Limb (tissue), 2 donors: ENCODE data around the gene BCAP31.
"Not testable (repeated sequence)": the region's sequence is repeated elsewhere in the genome, so short reads cannot be mapped to it uniquely, and the experiment has no call there.

Experiments used
- DNase-seq, 2 donors: peaks; one replicate each; pipeline ENCODE4 v3.0.0-alpha.2; 2016; ENCODE audit errors: extremely low spot score in 2 of 2

Gene BCAP31

DNA sequence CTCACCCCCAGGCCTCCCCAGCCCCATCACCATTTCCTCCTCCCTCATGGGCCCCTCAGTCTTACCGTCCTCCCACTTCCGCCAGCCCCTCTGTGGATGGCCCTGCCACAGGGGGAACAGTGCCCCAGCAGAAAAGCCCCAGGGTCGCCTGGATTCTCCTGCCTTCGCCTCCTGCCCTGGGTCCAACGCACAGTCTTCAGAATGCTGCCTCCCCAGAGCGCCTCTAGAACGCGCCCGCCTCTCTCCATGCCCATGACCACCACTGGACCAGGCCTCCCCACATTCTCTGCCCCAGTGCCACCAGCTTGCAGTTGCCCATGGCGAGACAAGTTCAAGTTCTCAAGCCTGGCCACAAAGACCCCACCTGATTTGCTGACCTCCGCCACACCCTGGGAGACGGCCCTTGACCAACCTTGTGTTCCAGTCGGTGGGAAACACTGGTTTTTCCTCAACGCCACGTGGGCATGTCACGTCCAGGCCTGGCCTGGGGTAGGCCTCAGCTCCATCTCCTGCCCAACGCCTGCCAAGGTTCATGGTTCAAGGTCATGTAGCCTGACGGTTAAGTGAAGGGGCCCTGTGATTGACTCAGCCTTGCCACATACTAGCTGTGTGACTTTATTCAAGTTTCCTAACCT, 39.2 kb upstream of the BCAP31 start:
- no peak for DNase-seq

DNA sequence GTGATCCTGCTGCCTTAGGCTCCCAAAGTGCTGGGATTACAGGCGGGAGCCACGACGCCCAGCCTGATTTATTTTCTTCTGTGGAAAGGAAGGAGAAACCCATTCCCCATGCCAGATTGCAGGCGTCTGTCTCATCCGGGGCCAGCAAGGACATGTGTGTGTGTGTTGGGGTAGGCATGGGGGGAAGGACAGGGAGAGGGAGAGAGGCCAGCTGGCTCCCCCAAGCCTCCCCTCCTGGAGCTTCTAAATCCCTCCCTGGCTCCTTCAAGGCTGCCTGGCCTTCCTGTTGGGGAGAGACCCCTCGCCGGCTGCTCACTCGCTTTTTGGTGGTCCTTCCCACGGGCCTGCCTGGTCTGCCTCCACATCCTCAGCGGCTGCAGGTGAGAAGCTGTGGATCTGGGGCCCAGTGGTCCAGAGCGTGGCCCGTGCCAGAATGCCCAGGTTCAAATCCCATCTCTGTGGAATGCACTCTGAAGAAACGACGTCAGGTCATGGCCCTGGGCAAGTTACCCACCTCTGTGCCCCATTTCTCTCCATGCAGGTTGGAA, 38.5 kb upstream of the BCAP31 start:
- no peak for DNase-seq

DNA sequence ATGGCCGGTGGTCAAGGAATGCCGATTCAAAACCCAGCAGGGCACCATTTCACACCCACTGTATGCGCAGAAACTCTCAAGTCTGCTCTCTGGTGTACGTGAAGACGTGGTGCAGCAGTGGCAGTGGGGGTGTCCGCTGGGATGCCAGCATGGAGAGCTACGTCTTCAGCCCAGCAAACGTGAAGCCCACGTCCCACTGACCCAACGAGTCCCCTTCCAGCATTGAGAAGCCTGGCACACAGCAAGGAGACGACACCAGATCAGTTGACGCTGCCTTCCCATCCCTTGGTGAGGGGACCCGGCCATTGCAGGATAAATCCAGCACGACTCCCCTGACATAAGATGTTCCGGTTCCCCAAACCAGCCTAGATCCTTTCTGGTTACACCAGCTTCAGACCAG, 37.7 kb upstream of the BCAP31 start:
- DNase-seq: no peak

DNA sequence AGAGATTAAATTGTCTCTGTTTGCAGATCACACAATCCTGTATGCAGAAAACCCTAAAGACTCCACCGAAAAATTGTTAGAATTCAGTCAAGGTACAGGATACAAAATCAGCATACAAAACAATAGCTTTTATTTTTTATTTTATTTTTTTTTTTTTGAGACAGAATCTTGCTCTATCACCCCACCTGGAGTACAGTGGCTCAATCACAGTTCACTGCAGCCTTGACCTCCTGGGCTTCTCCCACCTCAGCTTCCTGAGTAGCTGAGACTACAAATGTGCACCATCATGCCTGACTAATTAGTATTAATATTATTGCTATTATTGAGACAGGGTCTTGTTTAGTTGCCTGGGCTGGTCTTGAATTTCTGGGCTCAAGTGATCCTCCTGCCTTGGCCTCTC, 30.9 kb upstream of the BCAP31 start:
- DNase-seq: no peak

DNA sequence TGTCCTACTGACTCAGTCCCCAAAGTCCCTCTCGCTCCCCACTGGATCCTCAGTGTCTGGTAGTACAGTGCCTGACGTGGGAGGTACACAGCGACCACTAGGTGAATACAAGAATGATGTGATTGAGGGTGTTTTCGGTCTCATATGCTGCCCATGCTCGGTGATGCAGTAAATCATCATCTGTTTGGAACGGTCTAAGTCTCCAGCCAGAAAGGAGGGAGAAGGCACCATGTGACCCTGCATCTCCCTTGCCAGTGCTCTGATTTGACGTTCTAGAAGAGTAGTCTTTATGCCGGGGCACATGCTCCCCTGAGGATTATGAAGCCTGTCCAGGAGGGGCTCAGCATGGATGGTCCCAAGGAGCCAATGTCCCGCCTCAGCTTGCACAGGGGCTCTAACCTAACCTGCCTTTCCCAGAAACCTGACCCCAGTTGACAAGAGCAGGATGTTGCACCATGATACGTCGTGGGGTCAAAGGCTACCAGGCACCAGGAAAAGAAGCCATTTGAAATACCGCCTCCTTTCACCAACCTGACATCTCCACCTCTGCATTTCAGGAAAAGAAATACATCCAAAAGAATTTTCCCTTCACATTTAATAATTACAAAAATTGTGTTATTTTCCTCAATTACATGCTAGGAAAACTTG, 26.1 kb upstream of the BCAP31 start:
- DNase-seq: no peak

DNA sequence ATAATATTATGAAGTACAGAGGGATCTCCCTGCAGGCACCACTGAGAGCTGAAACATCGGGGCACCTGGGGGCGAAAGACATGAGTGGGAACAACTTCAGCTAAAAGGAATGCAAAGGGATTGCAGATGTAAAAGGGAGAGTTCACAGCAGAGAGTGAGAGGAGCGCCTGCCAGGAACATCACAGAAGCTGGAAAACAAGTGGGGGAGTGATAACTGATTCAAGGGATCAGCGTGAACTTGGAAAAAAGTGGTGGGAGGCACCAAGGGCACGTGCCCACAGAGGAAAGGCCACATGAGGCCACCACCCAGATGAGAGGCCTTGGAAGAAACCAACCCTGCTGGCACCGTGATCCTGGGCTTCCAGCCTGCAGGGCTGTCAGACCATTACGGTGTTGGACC, 24.8 kb upstream of the BCAP31 start:
- not testable (repeated sequence) for DNase-seq

DNA sequence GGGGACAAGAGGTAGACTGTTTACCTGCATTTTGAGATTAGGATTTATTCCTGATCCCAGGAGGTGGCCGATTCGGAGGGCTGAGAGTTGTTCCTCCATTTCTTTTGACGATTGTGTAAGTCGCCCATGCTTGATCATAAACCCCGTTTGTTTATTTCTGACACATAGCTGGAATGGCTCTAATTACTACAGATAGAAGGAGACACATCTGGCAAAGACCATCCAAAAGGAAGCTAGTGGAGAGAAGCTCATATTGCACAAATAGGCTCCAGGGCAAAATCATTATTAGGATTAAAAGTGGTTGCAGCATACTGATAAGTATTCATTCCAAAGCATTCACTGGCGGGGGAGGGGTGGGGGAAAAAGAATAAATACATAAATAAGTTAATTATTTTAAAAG, 22.8 kb upstream of the BCAP31 start:
- not testable (repeated sequence) for DNase-seq

DNA sequence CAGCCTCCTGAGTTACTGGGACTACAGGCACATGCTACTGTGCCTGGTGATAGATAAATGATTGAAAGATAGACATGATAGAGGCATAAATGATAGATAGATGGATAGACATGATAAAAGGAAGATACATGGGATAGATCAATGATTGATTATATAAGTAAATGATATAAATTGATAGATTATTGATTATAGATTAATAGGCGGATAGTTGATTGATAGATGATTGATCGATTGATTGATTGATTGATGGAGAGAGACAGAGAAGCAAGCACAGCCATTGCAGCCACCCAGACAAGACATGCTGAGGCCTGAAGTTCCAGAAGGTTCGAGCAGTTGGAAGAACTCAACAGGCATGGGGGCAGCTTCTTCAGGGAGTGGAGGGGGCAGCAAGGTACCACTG, 22.2 kb upstream of the BCAP31 start:
- no peak for DNase-seq

DNA sequence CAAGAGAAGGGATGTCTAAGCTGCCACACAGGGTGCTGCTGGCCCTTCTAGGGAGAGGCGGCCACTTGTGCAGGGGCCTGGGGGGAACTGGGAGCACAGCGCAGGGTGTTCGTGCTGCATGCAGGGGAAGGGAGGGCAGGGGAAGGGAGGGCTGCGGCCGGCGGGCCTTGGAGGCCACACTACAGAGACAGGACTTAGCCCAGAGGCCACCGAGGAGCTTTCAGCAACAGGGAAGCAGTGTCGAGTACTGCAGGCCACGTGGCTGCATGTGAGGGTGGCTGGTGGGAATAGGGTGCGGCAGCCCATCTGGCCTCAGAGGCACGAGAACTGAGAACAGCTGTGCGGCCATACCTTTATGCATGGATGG, 20.9 kb upstream of the BCAP31 start:
- not testable (repeated sequence) for DNase-seq

DNA sequence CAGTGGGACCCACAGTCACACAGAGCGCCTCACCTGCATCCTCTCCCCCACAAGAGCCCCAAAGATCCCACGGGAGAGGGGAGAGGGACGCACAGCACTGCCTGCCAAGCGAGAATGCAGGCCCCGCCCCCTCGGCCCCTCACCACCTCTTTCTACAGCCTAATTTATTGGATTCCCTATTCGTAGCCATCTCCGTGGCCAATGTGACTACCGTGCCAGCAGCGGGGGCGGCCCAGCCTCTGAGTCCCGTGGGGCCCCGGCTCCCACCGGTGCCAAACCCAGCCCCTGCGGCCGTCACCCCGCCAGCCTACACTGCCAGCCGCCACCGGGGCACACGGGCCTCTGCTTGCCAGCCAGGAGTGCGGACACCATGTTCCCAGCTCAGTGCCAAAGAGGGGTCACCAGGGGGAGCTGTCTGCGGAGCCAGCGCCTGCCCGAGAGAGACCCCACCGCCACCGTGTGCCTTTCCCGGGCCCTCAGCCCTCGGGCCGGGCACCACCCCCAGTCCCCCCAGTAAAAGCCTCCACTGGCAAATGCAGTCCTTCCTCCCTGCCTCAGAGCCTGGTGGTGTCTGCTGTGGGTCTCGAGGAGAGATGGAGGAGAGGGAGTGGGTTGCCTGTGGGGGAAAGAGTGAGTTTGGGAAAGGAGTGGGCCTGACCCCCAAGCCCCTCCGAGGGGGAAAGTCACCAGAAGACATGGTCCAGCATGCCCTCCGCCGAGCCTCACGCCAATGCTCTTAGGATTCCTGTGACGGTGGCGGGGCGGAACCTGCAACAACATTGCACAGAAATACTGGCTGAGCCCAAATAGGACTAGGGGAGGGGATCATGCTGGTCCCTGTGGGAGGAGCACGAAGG, 20.3 kb upstream of the BCAP31 start:
- peak in 1 of 2 donors; percentile 62 for DNase-seq

DNA sequence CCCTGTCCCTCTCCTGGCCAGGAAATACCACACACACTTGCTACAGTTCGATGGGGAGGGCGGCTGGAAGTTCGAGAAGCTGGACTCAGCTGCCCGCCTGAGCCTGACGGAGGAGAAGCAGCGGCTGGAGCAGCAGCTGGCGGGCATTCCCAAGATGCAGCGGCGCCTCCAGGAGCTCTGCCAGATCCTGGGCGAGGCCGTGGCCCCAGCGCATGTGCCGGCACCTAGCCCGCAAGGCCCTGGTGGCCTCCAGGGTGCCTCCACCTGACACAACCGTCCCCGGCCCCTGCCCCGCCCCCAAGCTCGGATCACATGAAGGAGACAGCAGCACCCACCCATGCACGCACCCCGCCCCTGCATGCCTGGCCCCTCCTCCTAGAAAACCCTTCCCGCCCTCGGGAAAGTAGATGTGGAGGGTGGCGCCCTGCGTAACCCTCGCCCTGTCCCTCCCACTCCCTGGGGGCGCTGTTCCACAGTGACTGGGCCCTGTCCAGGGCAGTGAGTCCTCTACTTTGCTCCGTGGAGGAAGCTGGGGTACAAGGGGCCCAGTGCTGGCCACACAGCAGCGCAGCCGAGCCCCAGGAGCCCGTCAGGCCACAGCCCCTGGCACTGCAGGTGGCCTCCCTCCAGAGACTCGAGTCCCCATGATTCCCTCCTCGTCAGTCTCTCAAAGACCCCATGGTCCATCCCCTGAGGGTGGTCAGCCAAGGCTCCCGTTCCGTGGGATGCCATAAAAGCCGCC, 19.5 kb upstream of the BCAP31 start:
- DNase-seq: not testable (repeated sequence)

DNA sequence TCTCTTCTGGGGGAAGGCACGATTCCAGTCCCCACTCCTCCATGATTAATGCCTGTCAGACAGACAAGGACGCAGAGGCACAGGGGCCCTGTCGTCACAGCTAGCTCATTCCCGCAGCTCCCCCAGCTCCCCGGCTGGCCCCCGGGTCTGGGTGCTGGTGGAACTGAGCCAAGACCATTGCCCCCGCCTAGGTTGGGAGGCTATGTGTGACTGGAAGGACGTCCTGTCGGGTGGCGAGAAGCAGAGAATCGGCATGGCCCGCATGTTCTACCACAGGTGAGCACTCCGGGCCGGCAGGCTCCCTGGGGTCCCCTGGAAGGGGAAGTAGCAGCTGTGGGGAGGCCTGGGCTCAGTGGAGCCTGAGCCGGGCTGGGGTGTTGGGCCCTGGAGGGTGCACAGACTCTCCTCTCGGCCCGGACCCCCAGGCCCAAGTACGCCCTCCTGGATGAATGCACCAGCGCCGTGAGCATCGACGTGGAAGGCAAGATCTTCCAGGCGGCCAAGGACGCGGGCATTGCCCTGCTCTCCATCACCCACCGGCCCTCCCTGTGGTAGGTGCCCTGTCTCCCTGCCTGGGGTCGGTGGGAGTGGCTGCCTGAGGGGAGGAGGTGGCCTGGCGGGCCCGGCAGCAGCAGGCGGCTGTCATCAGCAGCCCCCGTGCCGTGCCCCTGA, 18.7 kb upstream of the BCAP31 start:
- DNase-seq: not testable (repeated sequence)

DNA sequence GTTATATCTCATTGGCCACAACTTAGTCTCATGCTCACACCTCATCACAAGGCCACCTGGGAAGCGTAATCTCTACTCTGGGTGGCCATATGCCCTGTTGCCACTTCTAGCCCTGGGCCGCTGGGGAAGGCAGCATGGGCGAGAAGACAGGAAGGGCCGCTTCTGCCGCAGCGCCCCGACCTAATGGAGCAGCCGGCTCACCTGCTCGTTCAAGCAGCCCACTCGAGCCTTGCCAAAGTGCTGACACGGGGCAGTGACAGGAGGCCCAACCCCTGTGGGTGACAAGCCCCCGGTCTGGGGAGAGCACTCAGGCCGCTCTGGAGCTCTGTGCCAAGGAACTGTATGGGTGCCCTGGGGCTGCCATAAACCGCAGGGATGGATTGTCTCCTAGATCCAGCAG, 17.9 kb upstream of the BCAP31 start:
- not testable (repeated sequence) for DNase-seq

DNA sequence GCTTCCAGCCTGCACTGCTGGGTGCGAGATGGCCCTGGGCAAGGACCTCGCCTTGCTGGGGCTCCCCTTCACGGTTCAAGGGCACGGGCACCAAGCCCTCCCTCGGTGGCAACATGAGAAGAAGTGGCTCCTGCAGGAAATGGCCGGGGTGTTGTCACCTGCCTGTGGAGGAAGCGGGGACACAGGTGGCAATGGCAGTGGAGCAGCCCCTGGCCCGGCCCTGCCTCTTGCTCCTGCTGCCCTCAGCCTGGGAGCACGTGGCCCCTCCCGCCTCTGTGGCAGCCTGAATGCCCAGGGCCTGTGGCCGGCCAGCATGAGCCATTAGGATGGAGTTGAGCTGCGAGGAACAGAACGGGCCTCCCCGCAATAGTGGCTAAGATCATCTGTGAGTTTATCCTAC, 17.3 kb upstream of the BCAP31 start:
- no peak for DNase-seq

DNA sequence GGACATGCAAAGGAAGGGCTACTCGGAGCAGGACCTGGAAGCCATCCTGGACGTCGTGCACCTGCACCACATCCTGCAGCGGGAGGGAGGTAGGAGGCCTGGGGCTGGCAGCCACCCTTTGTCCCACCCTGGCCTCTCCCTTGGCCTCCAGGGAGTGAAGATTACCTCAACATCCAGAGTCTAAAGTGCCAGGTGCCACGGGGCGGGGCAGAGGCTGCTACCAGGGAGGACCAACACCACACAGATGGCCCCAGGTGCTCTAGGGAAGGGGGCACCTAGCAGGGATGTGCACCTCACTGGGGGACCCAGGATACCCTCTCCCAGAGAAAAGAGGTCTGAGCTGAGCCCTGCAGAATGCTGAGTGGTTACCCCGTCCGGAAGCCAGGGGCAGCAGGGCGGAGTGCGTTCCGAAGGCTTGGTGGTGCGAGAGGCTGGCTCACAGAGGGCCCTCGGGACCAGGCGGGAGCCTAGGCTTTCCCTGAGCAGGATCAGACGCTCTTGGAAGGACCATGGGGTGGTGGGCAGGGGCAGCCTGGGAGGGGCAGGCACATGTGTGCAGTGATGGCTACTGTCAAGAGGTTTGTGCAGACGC, 16.5 kb upstream of the BCAP31 start:
- no peak for DNase-seq

DNA sequence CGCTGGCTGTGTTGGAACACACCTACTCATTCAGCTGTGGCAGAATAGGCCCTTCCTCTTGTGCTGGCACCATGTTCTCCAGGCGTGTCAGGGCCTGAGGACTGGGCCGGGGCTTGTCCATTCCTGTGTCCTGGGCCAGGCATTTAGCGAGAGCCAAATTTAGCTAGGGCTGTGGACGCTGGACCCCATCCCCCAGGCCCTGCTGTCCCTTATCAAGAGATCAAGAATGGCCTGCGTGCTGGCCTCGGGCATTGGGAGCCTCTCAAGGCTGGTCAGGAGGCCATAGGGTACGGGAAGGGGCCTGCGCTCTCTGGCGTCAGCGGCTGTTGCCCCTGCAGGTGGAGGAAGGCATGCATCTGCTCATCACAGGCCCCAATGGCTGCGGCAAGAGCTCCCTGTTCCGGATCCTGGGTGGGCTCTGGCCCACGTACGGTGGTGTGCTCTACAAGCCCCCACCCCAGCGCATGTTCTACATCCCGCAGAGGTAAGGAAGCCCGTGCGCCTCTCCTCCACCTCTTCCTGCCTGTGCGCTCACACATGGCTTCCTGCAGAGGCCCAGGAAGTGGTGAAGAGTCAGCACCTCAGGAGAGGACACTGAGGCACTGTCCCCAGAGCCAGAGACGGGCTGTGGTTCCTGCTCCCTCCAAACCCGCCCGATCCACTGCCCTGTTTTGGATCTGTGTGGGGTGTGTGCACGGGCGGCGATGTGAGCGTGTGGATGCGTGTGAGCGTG, 15.7 kb upstream of the BCAP31 start:
- DNase-seq: no peak

DNA sequence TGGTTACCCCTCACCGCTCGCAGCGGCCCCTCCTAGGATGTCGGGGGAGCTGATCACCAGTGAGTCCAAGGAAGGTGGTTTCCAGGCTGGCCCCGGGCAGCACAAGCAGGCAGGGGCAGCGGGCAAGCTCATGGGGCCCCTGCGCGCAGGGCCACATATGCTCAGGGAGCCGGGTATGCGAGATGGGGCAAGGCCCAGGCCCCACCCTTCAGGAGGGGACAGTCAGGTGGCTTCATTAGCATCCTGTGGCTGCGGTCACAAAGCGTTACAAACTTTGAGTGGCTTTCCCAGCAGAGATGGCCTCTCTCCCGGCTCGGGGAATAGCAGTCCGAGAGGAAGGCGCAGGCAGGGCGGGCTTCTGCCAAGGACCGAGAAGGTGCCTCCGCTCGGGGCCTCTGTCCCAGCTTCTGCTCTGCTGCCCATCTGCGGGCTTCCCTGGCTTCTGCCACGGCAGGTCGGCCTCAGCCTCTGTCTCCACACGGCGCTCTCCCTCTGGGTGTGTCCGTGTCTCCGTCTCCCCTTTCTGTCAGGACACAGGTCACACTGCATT, 13.9 kb upstream of the BCAP31 start:
- no peak for DNase-seq

DNA sequence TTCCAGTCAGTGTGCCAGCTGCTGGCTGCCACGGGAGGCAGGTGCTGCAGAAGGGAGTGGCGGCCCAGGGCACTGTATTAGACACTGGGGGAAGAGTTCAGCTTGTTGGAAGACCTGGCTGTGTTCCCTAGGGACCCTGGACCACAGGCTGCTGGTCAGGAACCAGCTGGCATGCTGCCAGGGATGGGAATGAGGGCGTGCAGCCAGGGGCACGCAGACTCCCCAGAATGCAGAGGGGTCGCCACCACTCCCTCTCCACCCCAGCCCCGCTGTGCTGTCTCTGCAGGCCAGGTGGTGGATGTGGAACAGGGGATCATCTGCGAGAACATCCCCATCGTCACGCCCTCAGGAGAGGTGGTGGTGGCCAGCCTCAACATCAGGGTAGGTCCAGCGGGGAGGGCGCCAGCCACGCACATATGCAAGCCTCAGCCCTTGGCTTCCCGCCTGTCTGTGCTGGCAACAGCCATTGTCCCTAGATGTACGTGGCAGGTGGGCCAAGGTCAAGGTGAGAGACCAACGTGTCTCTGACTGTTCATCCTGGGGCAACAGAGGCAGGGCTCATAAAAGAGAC, 12.8 kb upstream of the BCAP31 start:
- DNase-seq: no peak

DNA sequence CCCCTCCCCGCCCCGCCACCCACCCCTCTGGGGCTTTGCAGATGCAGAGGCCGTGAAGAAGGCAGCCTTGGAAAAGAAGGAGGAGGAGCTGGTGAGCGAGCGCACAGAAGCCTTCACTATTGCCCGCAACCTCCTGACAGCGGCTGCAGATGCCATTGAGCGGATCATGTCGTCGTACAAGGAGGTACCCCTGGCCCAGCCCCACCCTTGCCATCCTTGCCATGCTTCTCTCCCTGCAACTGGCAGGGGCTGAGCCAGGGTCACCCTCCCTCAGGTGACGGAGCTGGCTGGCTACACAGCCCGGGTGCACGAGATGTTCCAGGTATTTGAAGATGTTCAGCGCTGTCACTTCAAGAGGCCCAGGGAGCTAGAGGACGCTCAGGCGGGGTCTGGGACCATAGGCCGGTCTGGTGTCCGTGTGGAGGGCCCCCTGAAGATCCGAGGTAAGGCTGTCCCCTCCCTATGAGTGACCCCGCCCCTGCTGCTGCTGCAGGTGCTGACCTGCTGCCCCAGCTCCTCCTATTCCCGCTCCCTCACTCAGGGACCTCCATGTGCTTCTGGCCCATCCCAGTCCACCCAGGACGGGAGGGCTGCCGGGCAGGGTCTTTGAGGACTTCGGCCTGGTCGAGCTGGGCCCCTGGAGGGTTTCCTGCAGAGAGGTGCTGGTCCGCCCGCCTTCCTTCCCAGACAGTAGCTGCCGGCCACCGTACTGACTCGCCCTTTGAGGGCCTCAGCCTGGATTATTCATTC, 12.1 kb upstream of the BCAP31 start:
- DNase-seq: no peak
